ENCODE measurements around the gene RASGRF1. TPM values are rescaled to one million over a fixed set of nuclear protein-coding genes. Genes with fewer than 3 reads are reported as not detected.
"Not testable (repeated sequence)": the region's sequence is repeated elsewhere in the genome, so short reads cannot be mapped to it uniquely, and the experiment has no call there.

Gene RASGRF1
- total RNA-seq, 1 experiment from 2014 or later, result 0.70 TPM

- Mint-ChIP-seq H3K9me3 (ENCODE audit: unreplicated experiment) (no peaks in the 10 kb centered on the region), H3K27ac (ENCODE audit: low read depth, unreplicated experiment) (no peak overlapping the region), H3K4me3 (ENCODE audit: unreplicated experiment) (no peak overlapping the region), H3K36me3 (ENCODE audit: insufficient read depth, unreplicated experiment) (no peaks in the 10 kb centered on the region), H3K4me1 (ENCODE audit: insufficient read depth, unreplicated experiment) (no peaks in the 10 kb centered on the region), H3K27me3 (ENCODE audit: insufficient read depth, unreplicated experiment) (no peaks in the 10 kb centered on the region)
- BruUV-seq (replicated peaks), result no TSS peak
- POLR2A ChIA-PET, result no interaction called here
- DNase-seq (ENCODE audit: unreplicated experiment), result no peak
- CTCF ChIA-PET, result interaction anchor here (0.6 to 15.3 kb wide), 6 partner anchors 28 to 265 kb away, joined by 3 to 333 read pairs (median 3); no protein-coding TSS in a partner anchor
- no peak for TF ChIP-seq CTCF (IDR thresholded peaks at IDR 0.05; ENCODE audit: unreplicated experiment)
- intact Hi-C loops (cut with micrococcal nuclease), result no loop called here
Observed at GRCh38 chr15:79025802-79026201, 64.8 kb downstream of the RASGRF1 start.

GRCh38 chr15:79025201-79025600 lies 65.4 kb downstream of the RASGRF1 start:
- H3K4me1 Mint-ChIP-seq (ENCODE audit: insufficient read depth, unreplicated experiment), result no peaks in the 10 kb centered on the region
- intact Hi-C loops (cut with micrococcal nuclease), result no loop called here
- no peaks in the 10 kb centered on the region for H3K36me3 Mint-ChIP-seq (ENCODE audit: insufficient read depth, unreplicated experiment)
- H3K27ac Mint-ChIP-seq (ENCODE audit: low read depth, unreplicated experiment), result no peak overlapping the region
- no peaks in the 10 kb centered on the region for H3K27me3 Mint-ChIP-seq (ENCODE audit: insufficient read depth, unreplicated experiment)
- DNase-seq (ENCODE audit: unreplicated experiment), result no peak
- ChIA-PET POLR2A (no interaction called here), CTCF (interaction anchor here (0.6 to 15.3 kb wide), 5 partner anchors 68 to 266 kb away, joined by 3 to 333 read pairs (median 3); no protein-coding TSS in a partner anchor)
- no peak overlapping the region for H3K4me3 Mint-ChIP-seq (ENCODE audit: unreplicated experiment)
- H3K9me3 Mint-ChIP-seq (ENCODE audit: unreplicated experiment), result no peaks in the 10 kb centered on the region
- no peak for TF ChIP-seq CTCF (IDR thresholded peaks at IDR 0.05; ENCODE audit: unreplicated experiment)
- BruUV-seq (replicated peaks), result no TSS peak

GRCh38 chr15:79024493-79024892 lies 66.1 kb downstream of the RASGRF1 start:
- POLR2A ChIA-PET; H3K4me1 Mint-ChIP-seq (ENCODE audit: insufficient read depth, unreplicated experiment); H3K4me3 Mint-ChIP-seq (ENCODE audit: unreplicated experiment); H3K9me3 Mint-ChIP-seq (ENCODE audit: unreplicated experiment); BruUV-seq (replicated peaks); H3K36me3 Mint-ChIP-seq (ENCODE audit: insufficient read depth, unreplicated experiment); H3K27ac Mint-ChIP-seq (ENCODE audit: low read depth, unreplicated experiment); intact Hi-C loops (cut with micrococcal nuclease); H3K27me3 Mint-ChIP-seq (ENCODE audit: insufficient read depth, unreplicated experiment); DNase-seq (ENCODE audit: unreplicated experiment): not testable (repeated sequence)
- CTCF ChIA-PET, result interaction anchor here (15.3 kb wide), 1 partner anchor 158 kb away, joined by 333 read pairs; no protein-coding TSS in a partner anchor

GRCh38 chr15:79023918-79024317 lies 66.7 kb downstream of the RASGRF1 start:
- no peaks in the 10 kb centered on the region for H3K9me3 Mint-ChIP-seq (ENCODE audit: unreplicated experiment)
- H3K27ac Mint-ChIP-seq (ENCODE audit: low read depth, unreplicated experiment), result no peak overlapping the region
- no peaks in the 10 kb centered on the region for H3K36me3 Mint-ChIP-seq (ENCODE audit: insufficient read depth, unreplicated experiment)
- TF ChIP-seq CTCF (IDR thresholded peaks at IDR 0.05; ENCODE audit: unreplicated experiment), result no peak
- DNase-seq (ENCODE audit: unreplicated experiment), result no peak
- CTCF ChIA-PET, result interaction anchor here (15.3 kb wide), 1 partner anchor 159 kb away, joined by 333 read pairs; no protein-coding TSS in a partner anchor
- no peaks in the 10 kb centered on the region for H3K27me3 Mint-ChIP-seq (ENCODE audit: insufficient read depth, unreplicated experiment)
- no peaks in the 10 kb centered on the region for H3K4me1 Mint-ChIP-seq (ENCODE audit: insufficient read depth, unreplicated experiment)
- intact Hi-C loops (cut with micrococcal nuclease), result no loop called here
- H3K4me3 Mint-ChIP-seq (ENCODE audit: unreplicated experiment), result no peak overlapping the region
- BruUV-seq (replicated peaks), result no TSS peak
- POLR2A ChIA-PET, result interaction anchor here (0.6 kb wide), 1 partner anchor 24 kb away, joined by 3 read pairs; no protein-coding TSS in a partner anchor

GRCh38 chr15:79023546-79023890 lies 67.1 kb downstream of the RASGRF1 start:
- no TSS peak for BruUV-seq (replicated peaks)
- DNase-seq (ENCODE audit: unreplicated experiment), result no peak
- Mint-ChIP-seq H3K9me3 (ENCODE audit: unreplicated experiment) (no peaks in the 10 kb centered on the region), H3K4me3 (ENCODE audit: unreplicated experiment) (no peak overlapping the region), H3K36me3 (ENCODE audit: insufficient read depth, unreplicated experiment) (no peaks in the 10 kb centered on the region), H3K27me3 (ENCODE audit: insufficient read depth, unreplicated experiment) (no peaks in the 10 kb centered on the region), H3K27ac (ENCODE audit: low read depth, unreplicated experiment) (no peak overlapping the region), H3K4me1 (ENCODE audit: insufficient read depth, unreplicated experiment) (no peaks in the 10 kb centered on the region)
- ChIA-PET CTCF (interaction anchor here (15.3 kb wide), 1 partner anchor 159 kb away, joined by 333 read pairs; no protein-coding TSS in a partner anchor), POLR2A (interaction anchor here (0.6 kb wide), 1 partner anchor 25 kb away, joined by 3 read pairs; no protein-coding TSS in a partner anchor)
- intact Hi-C loops (cut with micrococcal nuclease), result no loop called here
- no peak for TF ChIP-seq CTCF (IDR thresholded peaks at IDR 0.05; ENCODE audit: unreplicated experiment)
